AG10803 (cell line): ENCODE data around the gene SUFU.

Source experiments
- DNase-seq: peaks from one replicate; pipeline ENCODE4 v3.0.0; 2010; ENCODE audit warnings: low read depth
- H3K4me3 ChIP-seq: 2 replicates; pipeline ENCODE4 v1.5.1; 2011; ENCODE audit warnings: mild to moderate bottlenecking, low read length, control low read depth
- TF ChIP-seq, protein P1 (sequence below): conservative IDR thresholded peaks from 2 replicates; pipeline ENCODE4 v1.5.1; 2011; ENCODE audit warnings: mild to moderate bottlenecking, low read length, control low read depth, inconsistent platforms

The SUFU gene

DNA sequence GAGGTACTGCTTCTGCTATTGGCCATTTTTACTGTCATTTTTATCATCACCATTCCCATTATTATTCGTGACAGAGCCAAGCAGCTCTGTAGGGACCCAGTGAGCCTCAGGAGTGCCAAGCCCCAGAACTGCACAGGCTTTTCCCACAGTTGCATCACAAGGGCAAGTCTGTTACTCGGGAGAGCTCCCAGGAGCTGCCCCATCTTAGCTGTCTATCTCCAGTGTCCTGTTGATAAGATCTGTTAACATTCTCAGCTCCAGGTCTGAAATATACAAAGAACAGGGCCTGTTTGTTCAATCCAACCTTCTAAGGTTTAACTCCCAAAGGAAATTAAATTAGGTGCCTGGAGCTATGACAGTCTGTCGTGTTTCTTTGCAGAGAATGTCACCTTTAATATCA, 120.3 kb downstream of the SUFU start:
- H3K4me3 ChIP-seq, result no peak overlapping the region
- TF ChIP-seq, protein P1, sequence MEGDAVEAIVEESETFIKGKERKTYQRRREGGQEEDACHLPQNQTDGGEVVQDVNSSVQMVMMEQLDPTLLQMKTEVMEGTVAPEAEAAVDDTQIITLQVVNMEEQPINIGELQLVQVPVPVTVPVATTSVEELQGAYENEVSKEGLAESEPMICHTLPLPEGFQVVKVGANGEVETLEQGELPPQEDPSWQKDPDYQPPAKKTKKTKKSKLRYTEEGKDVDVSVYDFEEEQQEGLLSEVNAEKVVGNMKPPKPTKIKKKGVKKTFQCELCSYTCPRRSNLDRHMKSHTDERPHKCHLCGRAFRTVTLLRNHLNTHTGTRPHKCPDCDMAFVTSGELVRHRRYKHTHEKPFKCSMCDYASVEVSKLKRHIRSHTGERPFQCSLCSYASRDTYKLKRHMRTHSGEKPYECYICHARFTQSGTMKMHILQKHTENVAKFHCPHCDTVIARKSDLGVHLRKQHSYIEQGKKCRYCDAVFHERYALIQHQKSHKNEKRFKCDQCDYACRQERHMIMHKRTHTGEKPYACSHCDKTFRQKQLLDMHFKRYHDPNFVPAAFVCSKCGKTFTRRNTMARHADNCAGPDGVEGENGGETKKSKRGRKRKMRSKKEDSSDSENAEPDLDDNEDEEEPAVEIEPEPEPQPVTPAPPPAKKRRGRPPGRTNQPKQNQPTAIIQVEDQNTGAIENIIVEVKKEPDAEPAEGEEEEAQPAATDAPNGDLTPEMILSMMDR, result no peak
- DNase-seq, result no peak

DNA sequence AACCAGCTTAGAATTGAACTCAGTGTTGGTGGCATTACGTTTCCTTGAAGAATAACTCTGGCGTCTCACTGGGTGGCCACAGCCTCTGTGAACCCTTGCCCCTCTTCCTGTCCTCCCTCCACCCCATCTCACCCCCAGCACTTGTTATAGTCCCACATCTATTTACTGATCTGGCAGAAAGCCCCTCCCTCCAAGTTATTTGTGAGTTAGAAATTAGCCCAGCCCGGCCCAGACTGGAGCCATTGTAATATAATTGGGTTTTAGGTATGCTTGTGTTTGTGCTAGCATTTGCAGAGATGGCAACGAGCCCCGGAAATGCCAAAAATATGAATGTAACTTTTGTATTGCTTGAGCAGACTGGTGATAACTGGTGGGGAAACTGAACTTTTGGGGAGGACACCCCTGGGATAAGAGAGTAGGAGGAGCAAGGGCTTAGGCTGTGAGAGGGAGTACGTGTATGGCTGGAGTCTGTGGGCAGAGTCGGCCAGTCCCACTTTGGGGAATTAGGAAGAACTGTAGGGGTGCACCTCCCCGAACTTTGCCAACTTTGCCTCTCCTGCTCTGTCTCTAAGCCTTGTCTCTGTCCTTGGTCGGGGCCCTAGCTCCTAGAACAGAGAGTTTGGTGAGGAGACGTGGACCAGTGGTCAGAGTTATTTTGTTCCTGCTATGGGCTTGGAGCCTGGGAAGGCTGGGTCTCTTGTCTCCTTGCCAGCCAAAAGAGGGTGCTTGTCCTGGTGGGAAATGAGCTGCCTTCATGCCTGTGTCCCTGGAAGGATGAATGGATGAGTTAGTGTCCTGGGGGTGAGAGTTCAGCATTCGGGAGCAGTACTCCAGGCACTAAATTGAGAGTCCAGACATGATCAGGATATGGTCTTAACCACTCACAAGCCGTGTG, 121.2 kb downstream of the SUFU start:
- DNase-seq, result no peak
- no peak overlapping the region for H3K4me3 ChIP-seq
- TF ChIP-seq, protein P1, result no peak

DNA sequence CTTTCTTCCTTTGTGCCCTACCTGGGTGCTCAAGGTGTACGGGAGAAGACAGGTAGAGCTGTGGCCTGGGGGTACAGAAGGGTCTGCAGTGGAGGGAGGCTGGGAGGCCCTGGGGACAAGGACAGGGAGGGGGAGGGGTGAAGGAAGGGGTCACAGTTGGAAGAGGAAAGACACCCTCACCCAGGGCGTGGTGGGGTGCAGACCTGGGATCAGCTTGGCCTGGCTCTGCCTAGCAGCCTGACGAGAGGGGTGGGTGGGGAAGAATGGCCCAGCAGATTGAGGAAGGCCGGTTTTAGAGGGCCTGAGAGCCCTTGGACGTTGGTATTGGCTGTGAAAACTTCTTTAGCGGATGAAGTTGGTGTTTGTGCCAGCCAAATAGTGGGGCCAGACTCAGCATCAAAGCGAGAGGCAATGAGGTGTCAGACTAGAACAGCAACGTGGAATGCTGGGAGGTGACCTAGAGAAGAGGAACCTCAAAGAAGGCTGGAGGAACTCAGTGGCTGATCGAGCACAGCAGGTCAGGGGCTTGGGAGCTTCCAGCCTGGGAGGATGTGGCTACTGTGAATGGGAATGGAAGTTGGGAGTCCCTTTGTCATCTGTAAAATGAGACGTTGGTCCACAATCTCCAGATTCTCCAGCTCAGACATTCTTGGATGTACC, 122.4 kb downstream of the SUFU start:
- no peak for DNase-seq
- no peak overlapping the region for H3K4me3 ChIP-seq
- TF ChIP-seq, protein P1, result no peak

DNA sequence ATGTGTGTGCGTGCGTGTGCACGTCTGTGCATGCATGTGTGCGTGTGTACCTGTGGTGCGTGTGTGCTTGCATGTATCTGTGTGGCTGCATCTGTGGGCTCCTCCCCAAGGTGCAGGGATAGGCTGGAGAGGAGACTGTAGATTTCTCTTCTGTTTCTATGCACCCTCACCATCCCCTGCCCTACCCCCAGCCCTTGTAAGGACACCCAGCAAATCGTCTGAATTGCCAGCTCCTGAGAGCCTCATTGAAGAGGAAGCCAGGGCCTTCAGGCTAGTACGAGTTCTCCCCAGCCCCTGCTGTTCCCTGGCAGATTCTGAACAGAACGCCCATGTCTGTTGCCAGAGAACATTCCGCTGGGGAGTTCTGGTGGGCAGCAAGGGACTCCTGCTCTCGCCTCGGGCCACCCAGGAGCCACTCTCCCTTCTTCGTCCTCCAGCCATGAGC, 123.5 kb downstream of the SUFU start:
- DNase-seq, result no peak
- TF ChIP-seq, protein P1, result no peak
- no peak overlapping the region for H3K4me3 ChIP-seq

DNA sequence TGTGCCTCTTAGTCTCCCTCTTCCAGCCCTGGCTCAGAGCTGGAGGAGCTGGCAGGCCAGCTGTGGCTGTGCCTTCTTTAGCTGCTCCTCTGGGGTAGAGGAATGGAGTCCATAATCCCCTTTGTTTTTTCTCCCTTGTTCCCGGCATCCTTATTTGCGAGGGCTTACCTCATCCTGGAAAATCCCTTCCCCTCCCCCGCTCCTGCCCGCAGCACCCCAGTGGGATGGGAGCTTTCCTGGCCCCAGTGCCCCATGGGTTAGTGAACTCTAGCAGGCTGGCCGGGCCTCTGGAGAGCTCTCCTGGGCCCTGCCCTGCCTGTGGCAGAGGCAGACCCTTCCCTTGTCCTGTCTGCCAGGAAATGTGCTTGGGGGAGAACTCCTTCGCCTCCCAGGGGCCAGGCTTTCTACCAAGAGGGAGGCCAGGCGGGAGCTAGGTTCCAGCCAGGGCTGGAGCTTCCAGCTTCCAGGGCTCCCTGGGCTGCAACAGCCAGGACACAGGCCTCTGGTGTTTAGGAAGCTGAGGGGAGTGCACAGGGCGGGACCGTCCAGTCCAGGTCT, 124.0 kb downstream of the SUFU start:
- DNase-seq, result peak; percentile 74
- H3K4me3 ChIP-seq, result no peak overlapping the region
- TF ChIP-seq, protein P1, result no peak

DNA sequence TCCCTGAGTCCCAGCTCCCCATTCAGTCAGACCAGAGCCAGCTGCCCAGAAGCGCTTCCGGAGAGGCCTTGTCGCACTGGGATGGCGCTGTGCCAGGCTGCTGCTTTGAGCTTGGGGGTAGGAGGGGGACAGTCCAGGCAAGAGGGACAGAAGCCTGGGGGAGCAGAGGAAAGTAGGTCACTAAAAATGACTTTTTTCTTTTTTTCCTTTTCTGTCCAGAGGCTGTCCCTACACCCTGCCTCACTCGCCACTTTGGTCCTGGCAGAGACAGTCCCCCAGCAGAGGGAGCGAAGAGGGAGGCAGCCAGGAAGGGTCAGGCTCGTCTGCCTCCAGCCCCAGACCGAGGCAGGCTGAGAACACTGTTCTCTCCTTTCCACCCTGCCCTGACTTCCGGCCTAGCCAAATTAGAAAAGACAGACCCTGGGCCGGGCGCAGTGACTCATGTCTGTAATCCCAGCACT, 124.7 kb downstream of the SUFU start:
- no peak for DNase-seq
- H3K4me3 ChIP-seq, result no peak overlapping the region
- TF ChIP-seq, protein P1, result peak; percentile 16
